NCI-H82 (cell line): ENCODE results near the gene ZNF787.

Experiments used
- DNase-seq: peaks from one replicate; lab custom pipeline; 2025; lab: John Stamatoyannopoulos, UW

ZNF787 gene

GRCh38 chr19:56120371-56121179 lies 520 bp downstream of the ZNF787 start:
- DNase-seq = peak; percentile 86

- DNase-seq = no peak
These were observed 1.1 kb downstream of the ZNF787 start for GRCh38 chr19:56120002-56120370.

- DNase-seq = peak; percentile 85
These were observed 1.5 kb downstream of the ZNF787 start for GRCh38 chr19:56119582-56119978.

GRCh38 chr19:56118666-56119581 lies 2.2 kb downstream of the ZNF787 start:
- no peak for DNase-seq

- no peak for DNase-seq
These were observed 3.2 kb downstream of the ZNF787 start for GRCh38 chr19:56117889-56118288.

GRCh38 chr19:56117376-56117884 lies 3.7 kb downstream of the ZNF787 start:
- DNase-seq = peak; percentile 31

GRCh38 chr19:56116606-56117005 lies 4.5 kb downstream of the ZNF787 start:
- DNase-seq = peak; percentile 98

GRCh38 chr19:56115490-56115889 lies 5.6 kb downstream of the ZNF787 start:
- DNase-seq = no peak

GRCh38 chr19:56114778-56115110 lies 6.4 kb downstream of the ZNF787 start:
- no peak for DNase-seq

- DNase-seq = peak; percentile 26
These were observed 6.9 kb downstream of the ZNF787 start for GRCh38 chr19:56114051-56114777.

GRCh38 chr19:56113074-56113632 lies 7.9 kb downstream of the ZNF787 start:
- DNase-seq = no peak

GRCh38 chr19:56112313-56112709 lies 8.8 kb downstream of the ZNF787 start:
- DNase-seq = peak; percentile 74

GRCh38 chr19:56111601-56112312 lies 9.3 kb downstream of the ZNF787 start:
- DNase-seq = no peak

- no peak for DNase-seq
These were observed 10.3 kb downstream of the ZNF787 start for GRCh38 chr19:56110515-56111448.

- DNase-seq = no peak
These were observed 11.9 kb downstream of the ZNF787 start for GRCh38 chr19:56109226-56109625.

GRCh38 chr19:56108447-56109195 lies 12.5 kb downstream of the ZNF787 start:
- DNase-seq = no peak

GRCh38 chr19:56107626-56108351 lies 13.3 kb downstream of the ZNF787 start:
- no peak for DNase-seq

GRCh38 chr19:56106993-56107392 lies 14.1 kb downstream of the ZNF787 start:
- no peak for DNase-seq

GRCh38 chr19:56106397-56106849 lies 14.7 kb downstream of the ZNF787 start:
- no peak for DNase-seq
